SU-DHL-6 (cell line): ENCODE data around the gene CSRNP2.

Source experiments
- H2AFZ ChIP-seq: fragments of 200-600 bp; sonication (generic); 2 replicates; pipeline ENCODE4 v1.6.1; 2014; ENCODE audit warnings: low read depth, mild to moderate bottlenecking, moderate library complexity, mixed read lengths, antibody characterized with exemption, low read length; ENCODE audit not compliant: severe bottlenecking
- H3F3A ChIP-seq: fragments of 200-600 bp; shearing (Covaris generic); 2 replicates; pipeline ENCODE4 v1.6.0; 2016; ENCODE audit warnings: antibody characterized with exemption, mild to moderate bottlenecking; ENCODE audit not compliant: insufficient read depth
- H3K27ac ChIP-seq: fragments of 200-600 bp; sonication (generic); 2 replicates; pipeline ENCODE4 v1.5.1; 2016; ENCODE audit warnings: low read depth, mild to moderate bottlenecking, low read length, moderate library complexity, mixed read lengths
- H3K27me3 ChIP-seq: fragments of 200-600 bp; sonication (generic), shearing (Covaris generic); 2 replicates; pipeline ENCODE4 v1.6.0; 2014; ENCODE audit warnings: mild to moderate bottlenecking, low read length
- H3K36me3 ChIP-seq: fragments of 200-600 bp; sonication (generic); 2 replicates; pipeline ENCODE4 v1.6.1; 2014; ENCODE audit warnings: mild to moderate bottlenecking, low read length, mixed read lengths
- H3K4me2 ChIP-seq: fragments of 300-600, 200-600 bp; shearing (Covaris generic), sonication (generic); 2 replicates; pipeline ENCODE4 v1.6.0; 2014; ENCODE audit warnings: low read length, low read depth, mild to moderate bottlenecking; ENCODE audit not compliant: poor library complexity, severe bottlenecking
- H3K4me3 ChIP-seq: fragments of 200-600 bp; sonication (generic); 2 replicates; pipeline ENCODE4 v1.5.1; 2014; ENCODE audit warnings: antibody characterized with exemption, low read length, mild to moderate bottlenecking, mixed read lengths; ENCODE audit not compliant: insufficient read depth, poor library complexity, severe bottlenecking
- H3K79me2 ChIP-seq: fragments of 200-600 bp; sonication (generic); 2 replicates; pipeline ENCODE4 v1.6.1; 2014; ENCODE audit warnings: mild to moderate bottlenecking, low read length, moderate library complexity; ENCODE audit not compliant: insufficient read depth
- H3K9ac ChIP-seq: fragments of 200-600 bp; sonication (generic); 2 replicates; pipeline ENCODE4 v1.7.0; 2014; ENCODE audit warnings: mild to moderate bottlenecking, low read length
- H3K9me2 ChIP-seq: fragments of 200-600 bp; sonication (generic); replicated peaks from 2 replicates; pipeline ENCODE4 v1.6.1; 2014; ENCODE audit warnings: low read length; ENCODE audit not compliant: insufficient read depth
- H3K9me3 ChIP-seq: fragments of 200-600 bp; sonication (generic); 2 replicates; pipeline ENCODE4 v1.6.1; 2014; ENCODE audit warnings: low read length, mixed read lengths; ENCODE audit not compliant: insufficient read depth
- H4K20me1 ChIP-seq: fragments of 200-600 bp; sonication (generic); 2 replicates; pipeline ENCODE4 v1.6.1; 2014; ENCODE audit warnings: low read depth, mild to moderate bottlenecking, antibody characterized with exemption, low read length, moderate library complexity, mixed read lengths
- EZH2phosphoT487 ChIP-seq: fragments of 200-600 bp; sonication (generic), shearing (Covaris generic); conservative IDR thresholded peaks from 2 replicates; pipeline ENCODE4 v1.6.1; 2018; ENCODE audit warnings: mild to moderate bottlenecking, antibody characterized with exemption, low read length, moderate library complexity, mixed read lengths
- TF ChIP-seq, protein P1 (sequence below): fragments of 200-600 bp; sonication (generic); IDR thresholded peaks from one replicate; pipeline ENCODE4 v1.5.1; 2017; ENCODE audit warnings: antibody characterized with exemption, mild to moderate bottlenecking, low read length, moderate library complexity; ENCODE audit not compliant: insufficient read depth, poor library complexity, severe bottlenecking

The CSRNP2 gene

DNA sequence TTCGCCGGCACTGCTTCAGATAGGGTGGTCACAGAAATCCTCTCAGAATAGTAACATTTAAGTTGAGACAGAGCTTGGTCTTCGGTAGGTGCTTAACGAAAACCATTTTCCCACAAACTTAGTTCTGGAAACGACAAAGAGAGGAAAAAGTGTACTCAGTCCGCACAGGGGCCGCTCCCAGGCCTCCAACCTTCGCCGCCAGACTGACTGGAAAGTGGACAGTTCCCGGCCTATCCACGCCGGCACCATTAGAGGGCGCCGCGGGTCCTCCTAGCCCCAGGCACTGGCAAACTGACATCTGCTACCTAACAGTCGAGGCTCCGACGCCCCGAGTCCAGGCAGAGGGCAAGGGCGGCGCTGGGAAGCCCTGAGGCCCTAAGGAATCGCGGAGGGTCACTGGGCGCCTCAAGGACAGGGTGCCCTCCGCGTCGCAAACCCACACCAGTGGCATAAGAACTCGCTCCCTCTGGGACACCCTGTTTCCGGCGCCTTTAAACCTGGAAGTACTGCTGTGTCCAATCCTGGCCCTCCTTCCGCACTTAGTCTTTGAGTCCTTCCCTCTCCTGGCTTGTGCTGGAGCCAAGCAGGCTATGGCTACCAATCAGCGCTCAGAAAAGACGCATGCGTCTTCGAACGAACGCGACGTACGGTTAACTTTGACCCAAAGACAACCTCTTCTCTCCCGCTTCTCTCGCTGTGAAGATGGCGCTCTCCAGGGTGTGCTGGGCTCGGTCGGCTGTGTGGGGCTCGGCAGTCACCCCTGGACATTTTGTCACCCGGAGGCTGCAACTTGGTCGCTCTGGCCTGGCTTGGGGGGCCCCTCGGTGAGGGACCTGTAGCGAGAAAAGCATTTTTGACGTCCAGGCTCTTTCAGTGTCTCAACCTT lies 35.5 kb downstream of the CSRNP2 start, which contains the start of gene LETMD1:
Gene LETMD1, plus strand, starts transcription at position 673 of the 886 bp plus-strand sequence. Its CDS starts 30 bp downstream, at position 703.
- peak within 1 kb of the TSS; percentile 85 for H3K9ac ChIP-seq
- H3K9me3 ChIP-seq: no peaks in the 10 kb centered on the region
- peak within 1 kb of the TSS; percentile 93 for H3K4me2 ChIP-seq
- H4K20me1 ChIP-seq: no peaks in the 10 kb centered on the region
- peak within 1 kb of the TSS; percentile 56 for H2AFZ ChIP-seq
- TF ChIP-seq, protein P1, sequence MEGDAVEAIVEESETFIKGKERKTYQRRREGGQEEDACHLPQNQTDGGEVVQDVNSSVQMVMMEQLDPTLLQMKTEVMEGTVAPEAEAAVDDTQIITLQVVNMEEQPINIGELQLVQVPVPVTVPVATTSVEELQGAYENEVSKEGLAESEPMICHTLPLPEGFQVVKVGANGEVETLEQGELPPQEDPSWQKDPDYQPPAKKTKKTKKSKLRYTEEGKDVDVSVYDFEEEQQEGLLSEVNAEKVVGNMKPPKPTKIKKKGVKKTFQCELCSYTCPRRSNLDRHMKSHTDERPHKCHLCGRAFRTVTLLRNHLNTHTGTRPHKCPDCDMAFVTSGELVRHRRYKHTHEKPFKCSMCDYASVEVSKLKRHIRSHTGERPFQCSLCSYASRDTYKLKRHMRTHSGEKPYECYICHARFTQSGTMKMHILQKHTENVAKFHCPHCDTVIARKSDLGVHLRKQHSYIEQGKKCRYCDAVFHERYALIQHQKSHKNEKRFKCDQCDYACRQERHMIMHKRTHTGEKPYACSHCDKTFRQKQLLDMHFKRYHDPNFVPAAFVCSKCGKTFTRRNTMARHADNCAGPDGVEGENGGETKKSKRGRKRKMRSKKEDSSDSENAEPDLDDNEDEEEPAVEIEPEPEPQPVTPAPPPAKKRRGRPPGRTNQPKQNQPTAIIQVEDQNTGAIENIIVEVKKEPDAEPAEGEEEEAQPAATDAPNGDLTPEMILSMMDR: peak; percentile 97
- TF ChIP-seq EZH2phosphoT487: no peak
- no peaks in the 10 kb centered on the region for H3K27me3 ChIP-seq
- H3K79me2 ChIP-seq: peaks cover 19% of the 10 kb centered on the region
- H3K27ac ChIP-seq: peak within 1 kb of the TSS; percentile 52
- H3F3A ChIP-seq: no peaks in the 10 kb centered on the region
- H3K9me2 ChIP-seq: no peaks in the 10 kb centered on the region
- H3K36me3 ChIP-seq: peaks cover 7% of the 10 kb centered on the region; the same call in 1 of the 2 replicates
- peak within 1 kb of the TSS; percentile 78 for H3K4me3 ChIP-seq

DNA sequence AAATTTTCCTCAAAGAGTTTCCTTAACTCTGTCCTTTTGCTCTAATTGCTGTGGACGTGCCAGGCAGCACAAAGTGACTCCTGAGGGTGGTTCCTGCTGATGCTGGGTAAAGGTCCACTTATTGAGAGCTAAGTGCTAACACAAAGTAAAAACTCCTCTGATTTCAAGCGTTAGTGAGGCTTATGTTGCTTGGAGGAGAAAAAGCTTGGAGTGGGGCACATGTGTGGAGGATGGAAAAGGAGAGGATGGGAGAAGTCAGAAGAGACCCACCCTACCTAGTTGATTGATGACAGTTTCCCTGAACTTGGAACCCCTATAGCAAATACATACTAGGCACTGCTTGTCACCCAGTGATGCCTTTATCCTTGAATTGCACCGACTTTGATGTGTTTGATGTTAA lies 47.1 kb downstream of the CSRNP2 start:
- Histone ChIP-seq H3K9ac (no peak overlapping the region), H3K4me2 (no peak overlapping the region), H4K20me1 (no peaks in the 10 kb centered on the region), H3F3A (no peaks in the 10 kb centered on the region), H3K27ac (no peak overlapping the region), H3K9me3 (no peaks in the 10 kb centered on the region), H2AFZ (no peak overlapping the region), H3K9me2 (no peaks in the 10 kb centered on the region), H3K27me3 (no peaks in the 10 kb centered on the region), H3K79me2 (no peaks in the 10 kb centered on the region), H3K4me3 (no peak overlapping the region), H3K36me3 (no peaks in the 10 kb centered on the region)
- no peak for TF ChIP-seq EZH2phosphoT487
- TF ChIP-seq, protein P1: no peak

DNA sequence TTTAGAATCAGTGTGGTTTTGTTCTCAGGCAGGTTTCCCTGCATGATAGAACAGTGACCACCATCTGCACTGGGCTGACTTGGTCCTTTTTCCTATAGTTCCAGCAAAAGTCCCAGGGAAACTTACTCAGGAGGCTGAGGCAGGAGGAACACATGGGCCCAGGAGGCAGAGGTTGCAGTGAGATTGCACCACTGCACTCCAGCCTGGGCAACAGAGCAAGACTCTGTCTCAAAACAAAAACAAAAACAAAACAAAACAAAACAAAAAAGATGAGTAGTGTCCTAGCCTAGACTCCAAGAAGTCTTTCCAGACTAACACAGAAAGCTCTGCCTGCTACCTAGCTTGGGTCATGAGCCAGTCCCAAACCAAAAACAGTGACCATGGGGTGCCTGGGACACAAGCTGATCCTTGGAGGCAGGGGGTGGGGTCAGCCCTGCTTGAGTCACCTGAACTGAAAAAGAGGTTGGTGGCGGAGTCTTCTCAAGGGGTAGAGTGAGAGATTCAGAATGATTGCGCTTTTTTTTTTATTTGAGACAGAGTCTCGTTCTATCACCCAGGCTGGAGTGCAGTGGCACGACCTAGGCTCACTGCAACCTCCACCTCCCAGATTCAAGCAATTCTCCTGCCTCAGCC lies 49.8 kb downstream of the CSRNP2 start:
- H3K9me3 ChIP-seq: no peaks in the 10 kb centered on the region
- H3K27ac ChIP-seq: no peak overlapping the region
- H2AFZ ChIP-seq: no peak overlapping the region
- no peaks in the 10 kb centered on the region for H3K9me2 ChIP-seq
- H3K27me3 ChIP-seq: no peaks in the 10 kb centered on the region
- no peak overlapping the region for H3K9ac ChIP-seq
- no peak for TF ChIP-seq EZH2phosphoT487
- TF ChIP-seq, protein P1: no peak
- no peaks in the 10 kb centered on the region for H3F3A ChIP-seq
- H3K79me2 ChIP-seq: no peaks in the 10 kb centered on the region
- H3K4me3 ChIP-seq: no peak overlapping the region
- H3K4me2 ChIP-seq: no peak overlapping the region
- H3K36me3 ChIP-seq: no peaks in the 10 kb centered on the region
- H4K20me1 ChIP-seq: no peaks in the 10 kb centered on the region
